Gastroesophageal sphincter (tissue), 3 donors: ENCODE results near the gene EXOG.

Source experiments
- CTCF ChIP-seq, 4 experiments: fragments of 200-600 bp in 2 of 4; fragments of 450-650 bp in 2 of 4; sonication (generic) in 1 of 4; IDR thresholded peaks; one replicate each; pipeline ENCODE4 v1.5.1; 2017 to 2019; ENCODE audit warnings: antibody characterized with exemption in 4 of 4, mild to moderate bottlenecking in 2 of 4, moderate library complexity in 2 of 4
- POLR2A ChIP-seq, 2 donors: fragments of 450-650 bp; IDR thresholded peaks; one replicate each; pipeline ENCODE4 v1.6.1; 2017; ENCODE audit warnings: antibody characterized with exemption in 2 of 2, mild to moderate bottlenecking in 2 of 2, moderate library complexity in 1 of 2
- POLR2AphosphoS5 ChIP-seq: sonication (generic); formaldehyde crosslinking; IDR thresholded peaks from one replicate; pipeline ENCODE4 v1.6.1; 2017; ENCODE audit warnings: antibody characterized with exemption

- TF ChIP-seq CTCF (IDR thresholded peaks at IDR 0.05) (no peak), POLR2AphosphoS5 (no peak), POLR2A (IDR thresholded peaks at IDR 0.05) (no peak)
Measured at GRCh38 chr3:38480930-38481329, 15.2 kb upstream of the EXOG start.
